GM18867 (cell line): ENCODE results near the gene CNIH2.
A peak's percentile ranks its signal among the peaks of the same experiment; 100 is the strongest.

ENCODE experiments used
- ATAC-seq: cut with Tn5 transposase; IDR thresholded peaks from one replicate; pipeline ENCODE4 v1.9.1; 2021; ENCODE audit warnings: mild to moderate bottlenecking, moderate library complexity; ENCODE audit not compliant: unreplicated experiment

Gene CNIH2

GRCh38 chr11:66327171-66328030, 49.4 kb downstream of the CNIH2 start:
- ATAC-seq, result no peak

DNA sequence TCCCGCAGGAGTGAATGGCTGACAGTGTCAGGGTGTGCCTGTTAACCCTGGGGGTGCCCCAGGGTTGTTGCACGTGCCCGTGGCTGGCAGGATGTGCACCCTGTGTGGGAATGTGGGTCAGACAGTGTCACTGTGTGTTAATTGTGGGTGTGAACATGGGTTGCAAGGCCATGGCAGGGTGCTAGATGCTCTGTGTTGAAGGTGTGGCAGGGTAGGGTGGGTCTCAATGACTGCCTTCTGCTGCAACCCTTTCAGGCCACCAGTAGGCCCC, 50.0 kb downstream of the CNIH2 start:
- no peak for ATAC-seq

DNA sequence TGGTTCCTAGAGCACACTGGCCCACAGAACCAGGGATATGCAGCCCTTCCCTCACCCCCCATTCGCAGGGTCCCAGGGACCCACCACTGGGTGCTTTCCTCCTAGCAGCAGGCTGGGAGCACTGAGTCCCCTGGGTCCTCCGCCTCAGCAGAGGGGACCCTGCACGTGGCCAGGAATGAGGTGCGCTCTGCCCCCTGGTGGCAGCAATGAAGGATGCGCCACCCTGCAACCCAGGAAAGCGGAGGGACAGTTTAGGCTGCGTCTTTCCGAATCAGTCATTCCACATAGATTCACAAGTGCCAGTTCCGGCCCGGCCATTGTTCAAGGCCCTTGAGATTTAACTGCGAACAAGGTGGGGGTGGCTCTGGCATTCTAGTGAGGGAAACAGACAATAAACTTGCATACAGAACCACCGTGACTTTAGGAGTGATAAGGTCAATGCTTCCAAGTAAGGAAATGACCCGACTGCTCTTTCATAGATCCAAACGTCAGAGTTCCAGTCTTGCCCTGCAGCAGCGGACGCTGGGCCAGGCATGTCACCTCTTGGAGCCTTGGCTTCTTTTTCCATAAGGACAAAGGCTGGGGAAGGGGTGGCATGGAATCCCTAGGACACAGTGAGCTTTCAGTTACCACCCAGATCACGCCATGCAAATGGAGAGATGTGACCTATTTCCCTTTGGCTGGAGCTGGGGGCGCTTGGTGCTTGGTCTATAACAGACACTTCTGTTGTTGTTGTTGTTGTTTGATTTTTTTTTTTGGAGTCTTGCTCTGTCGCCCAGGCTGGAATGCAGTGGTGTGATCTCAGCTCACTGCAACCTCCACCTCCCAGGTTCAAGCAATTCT, 50.5 kb downstream of the CNIH2 start:
- peak; percentile 62 for ATAC-seq

GRCh38 chr11:66329165-66329673, 51.2 kb downstream of the CNIH2 start:
- no peak for ATAC-seq

DNA sequence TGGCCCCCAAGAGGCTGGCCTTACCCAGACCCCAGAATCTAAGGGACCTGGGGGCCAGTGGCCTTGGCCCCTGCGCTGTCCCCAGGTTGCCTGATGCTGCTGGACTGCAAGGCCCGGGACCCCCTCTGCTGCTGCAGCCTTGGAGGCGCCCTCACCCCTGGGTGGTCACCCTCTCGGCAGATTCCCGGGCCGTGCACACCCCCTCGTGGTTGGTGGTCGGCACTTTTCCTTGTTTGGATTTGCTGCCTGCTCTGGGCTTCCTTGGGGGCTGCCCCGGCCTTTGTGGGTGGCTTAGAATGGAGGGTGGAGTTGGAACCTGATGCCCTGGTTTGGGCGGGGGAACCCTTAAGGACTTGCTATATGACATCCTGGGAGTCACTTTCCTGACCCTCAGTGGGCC, 53.0 kb downstream of the CNIH2 start:
- ATAC-seq, result no peak

GRCh38 chr11:66331542-66332370, 53.8 kb downstream of the CNIH2 start:
- ATAC-seq, result no peak

DNA sequence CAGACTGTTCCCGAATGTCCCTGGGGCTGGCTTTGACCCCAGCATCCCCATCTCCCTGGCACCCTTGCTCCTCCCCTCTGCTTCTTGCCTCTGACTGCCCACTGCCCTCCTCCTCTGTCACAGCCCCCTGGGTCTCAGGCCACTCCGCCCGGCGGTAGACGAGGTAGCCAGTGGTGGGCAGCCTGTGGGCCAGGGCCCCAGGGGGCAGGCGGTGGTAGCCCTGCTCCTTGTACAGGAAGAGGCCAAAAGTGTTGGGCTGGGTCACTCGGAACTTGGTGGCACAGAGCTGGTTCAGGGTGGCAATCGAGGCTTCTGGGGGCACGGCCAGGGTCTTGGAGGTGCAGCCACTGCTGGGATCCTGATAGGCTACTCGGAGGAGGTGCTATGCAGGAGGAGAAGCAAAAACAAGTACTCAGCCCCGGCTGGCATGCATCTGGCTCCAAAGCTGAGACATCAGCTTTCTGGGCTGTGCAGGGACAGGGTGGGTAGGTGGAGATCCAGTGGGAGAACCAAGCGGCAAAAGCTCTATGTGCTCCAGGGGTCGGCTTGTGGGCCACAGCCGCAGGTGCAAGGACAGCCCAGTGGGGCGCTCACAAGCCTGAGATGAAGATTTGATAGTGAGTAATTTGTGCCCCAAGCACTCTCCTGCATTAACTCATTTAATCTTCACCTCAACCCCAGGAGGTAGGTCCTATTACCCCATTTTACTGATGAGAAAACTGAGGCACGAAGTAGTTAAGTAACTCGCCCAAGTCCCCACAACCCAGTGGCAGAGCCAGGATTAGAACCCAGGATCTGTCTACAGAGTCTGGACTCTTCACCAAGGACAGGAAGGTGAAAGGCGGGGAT, 54.6 kb downstream of the CNIH2 start:
- ATAC-seq, result no peak

GRCh38 chr11:66333220-66333877, 55.4 kb downstream of the CNIH2 start:
- ATAC-seq, result no peak
